ENCODE results near the gene SERPINI1.

The SERPINI1 gene

GRCh38 chr3:167835359-167835758, 99.8 kb downstream of the SERPINI1 start:
- Histone ChIP-seq H3K9me3 (ENCODE audit: control insufficient read depth in 1 of 2, low read length in 2 of 2) (no peaks in the 10 kb centered on the region), H3K36me3 (ENCODE audit: control insufficient read depth in 1 of 2, insufficient read depth in 2 of 2, low read length in 2 of 2) (no peaks in the 10 kb centered on the region), H3K4me3 (ENCODE audit: low read depth in 1 of 2, low read length in 2 of 2) (no peak overlapping the region), H3K27me3 (ENCODE audit: low read depth, low read length) (no peaks in the 10 kb centered on the region), H3K27ac (ENCODE audit: low read length) (no peak overlapping the region), H3K4me1 (ENCODE audit: control insufficient read depth in 1 of 2, insufficient read depth in 2 of 2, low read length in 2 of 2) (no peaks in the 10 kb centered on the region)

- Histone ChIP-seq H3K4me3 (ENCODE audit: low read depth in 1 of 2, low read length in 2 of 2) (no peak overlapping the region), H3K36me3 (ENCODE audit: control insufficient read depth in 1 of 2, insufficient read depth in 2 of 2, low read length in 2 of 2) (no peaks in the 10 kb centered on the region)
Measured at GRCh38 chr3:167835953-167836352, 100.4 kb downstream of the SERPINI1 start.

GRCh38 chr3:167837466-167837865, 101.9 kb downstream of the SERPINI1 start:
- Histone ChIP-seq H3K4me1 (ENCODE audit: control insufficient read depth in 1 of 2, insufficient read depth in 2 of 2, low read length in 2 of 2) (no peaks in the 10 kb centered on the region), H3K36me3 (ENCODE audit: control insufficient read depth in 1 of 2, insufficient read depth in 2 of 2, low read length in 2 of 2) (no peaks in the 10 kb centered on the region), H3K4me3 (ENCODE audit: low read depth in 1 of 2, low read length in 2 of 2) (no peak overlapping the region), H3K9me3 (ENCODE audit: control insufficient read depth in 1 of 2, low read length in 2 of 2) (no peaks in the 10 kb centered on the region), H3K27me3 (ENCODE audit: low read depth, low read length) (no peaks in the 10 kb centered on the region), H3K27ac (ENCODE audit: low read length) (no peak overlapping the region)

More at GRCh38 chr3:167835953-167836352, 100.4 kb downstream of the SERPINI1 start:
- Histone ChIP-seq H3K27ac (ENCODE audit: low read length) (no peak overlapping the region), H3K4me1 (ENCODE audit: control insufficient read depth in 1 of 2, insufficient read depth in 2 of 2, low read length in 2 of 2) (no peaks in the 10 kb centered on the region), H3K27me3 (ENCODE audit: low read depth, low read length) (no peaks in the 10 kb centered on the region), H3K9me3 (ENCODE audit: control insufficient read depth in 1 of 2, low read length in 2 of 2) (no peaks in the 10 kb centered on the region)

GRCh38 chr3:167839460-167840134, 104.1 kb downstream of the SERPINI1 start:
- Histone ChIP-seq H3K27ac (ENCODE audit: low read length) (no peak overlapping the region), H3K27me3 (ENCODE audit: low read depth, low read length) (no peaks in the 10 kb centered on the region), H3K9me3 (ENCODE audit: control insufficient read depth in 1 of 2, low read length in 2 of 2) (no peaks in the 10 kb centered on the region), H3K36me3 (ENCODE audit: control insufficient read depth in 1 of 2, insufficient read depth in 2 of 2, low read length in 2 of 2) (no peaks in the 10 kb centered on the region), H3K4me1 (ENCODE audit: control insufficient read depth in 1 of 2, insufficient read depth in 2 of 2, low read length in 2 of 2) (no peaks in the 10 kb centered on the region), H3K4me3 (ENCODE audit: low read depth in 1 of 2, low read length in 2 of 2) (no peak overlapping the region)

- H3K27ac ChIP-seq (ENCODE audit: low read length), result no peak overlapping the region
- no peaks in the 10 kb centered on the region for H3K36me3 ChIP-seq (ENCODE audit: control insufficient read depth in 1 of 2, insufficient read depth in 2 of 2, low read length in 2 of 2)
- no peaks in the 10 kb centered on the region for H3K4me1 ChIP-seq (ENCODE audit: control insufficient read depth in 1 of 2, insufficient read depth in 2 of 2, low read length in 2 of 2)
- H3K4me3 ChIP-seq (ENCODE audit: low read depth in 1 of 2, low read length in 2 of 2), result no peak overlapping the region
- H3K27me3 ChIP-seq (ENCODE audit: low read depth, low read length), result no peaks in the 10 kb centered on the region
- no peaks in the 10 kb centered on the region for H3K9me3 ChIP-seq (ENCODE audit: control insufficient read depth in 1 of 2, low read length in 2 of 2)
Measured at GRCh38 chr3:167840247-167840646, 104.7 kb downstream of the SERPINI1 start.

GRCh38 chr3:167843481-167843880, 108.0 kb downstream of the SERPINI1 start:
- H3K9me3 ChIP-seq (ENCODE audit: control insufficient read depth in 1 of 2, low read length in 2 of 2), result no peaks in the 10 kb centered on the region
- H3K4me3 ChIP-seq (ENCODE audit: low read depth in 1 of 2, low read length in 2 of 2), result no peak overlapping the region
- no peaks in the 10 kb centered on the region for H3K4me1 ChIP-seq (ENCODE audit: control insufficient read depth in 1 of 2, insufficient read depth in 2 of 2, low read length in 2 of 2)
- H3K27ac ChIP-seq (ENCODE audit: low read length), result no peak overlapping the region
- H3K36me3 ChIP-seq (ENCODE audit: control insufficient read depth in 1 of 2, insufficient read depth in 2 of 2, low read length in 2 of 2), result no peaks in the 10 kb centered on the region
- H3K27me3 ChIP-seq (ENCODE audit: low read depth, low read length), result no peaks in the 10 kb centered on the region

GRCh38 chr3:167843886-167844285, 108.4 kb downstream of the SERPINI1 start:
- H3K27ac ChIP-seq (ENCODE audit: low read length), result no peak overlapping the region
- no peak overlapping the region for H3K4me3 ChIP-seq (ENCODE audit: low read depth in 1 of 2, low read length in 2 of 2)
- no peaks in the 10 kb centered on the region for H3K36me3 ChIP-seq (ENCODE audit: control insufficient read depth in 1 of 2, insufficient read depth in 2 of 2, low read length in 2 of 2)
- no peaks in the 10 kb centered on the region for H3K27me3 ChIP-seq (ENCODE audit: low read depth, low read length)
- no peaks in the 10 kb centered on the region for H3K4me1 ChIP-seq (ENCODE audit: control insufficient read depth in 1 of 2, insufficient read depth in 2 of 2, low read length in 2 of 2)
- no peaks in the 10 kb centered on the region for H3K9me3 ChIP-seq (ENCODE audit: control insufficient read depth in 1 of 2, low read length in 2 of 2)

GRCh38 chr3:167844528-167844927, 109.0 kb downstream of the SERPINI1 start:
- H3K36me3 ChIP-seq (ENCODE audit: control insufficient read depth in 1 of 2, insufficient read depth in 2 of 2, low read length in 2 of 2), result no peaks in the 10 kb centered on the region
- no peaks in the 10 kb centered on the region for H3K27me3 ChIP-seq (ENCODE audit: low read depth, low read length)
- H3K9me3 ChIP-seq (ENCODE audit: control insufficient read depth in 1 of 2, low read length in 2 of 2), result no peaks in the 10 kb centered on the region
- H3K4me3 ChIP-seq (ENCODE audit: low read depth in 1 of 2, low read length in 2 of 2), result no peak overlapping the region
- H3K4me1 ChIP-seq (ENCODE audit: control insufficient read depth in 1 of 2, insufficient read depth in 2 of 2, low read length in 2 of 2), result no peaks in the 10 kb centered on the region
- H3K27ac ChIP-seq (ENCODE audit: low read length), result no peak overlapping the region

GRCh38 chr3:167851171-167851570, 115.7 kb downstream of the SERPINI1 start:
- Histone ChIP-seq H3K4me1 (ENCODE audit: control insufficient read depth in 1 of 2, insufficient read depth in 2 of 2, low read length in 2 of 2) (peaks cover 0 to 17% of the 10 kb centered on the region in 2 donors), H3K36me3 (ENCODE audit: control insufficient read depth in 1 of 2, insufficient read depth in 2 of 2, low read length in 2 of 2) (no peaks in the 10 kb centered on the region), H3K9me3 (ENCODE audit: control insufficient read depth in 1 of 2, low read length in 2 of 2) (no peaks in the 10 kb centered on the region), H3K27me3 (ENCODE audit: low read depth, low read length) (no peaks in the 10 kb centered on the region), H3K27ac (ENCODE audit: low read length) (no peak overlapping the region), H3K4me3 (ENCODE audit: low read depth in 1 of 2, low read length in 2 of 2) (no peak overlapping the region)

- Histone ChIP-seq H3K27me3 (ENCODE audit: low read depth, low read length) (no peaks in the 10 kb centered on the region), H3K36me3 (ENCODE audit: control insufficient read depth in 1 of 2, insufficient read depth in 2 of 2, low read length in 2 of 2) (no peaks in the 10 kb centered on the region), H3K4me3 (ENCODE audit: low read depth in 1 of 2, low read length in 2 of 2) (no peak overlapping the region), H3K27ac (ENCODE audit: low read length) (no peak overlapping the region), H3K4me1 (ENCODE audit: control insufficient read depth in 1 of 2, insufficient read depth in 2 of 2, low read length in 2 of 2) (peaks cover 0 to 17% of the 10 kb centered on the region in 2 donors), H3K9me3 (ENCODE audit: control insufficient read depth in 1 of 2, low read length in 2 of 2) (no peaks in the 10 kb centered on the region)
Measured at GRCh38 chr3:167851749-167852148, 116.2 kb downstream of the SERPINI1 start.

- H3K4me3 ChIP-seq (ENCODE audit: low read depth in 1 of 2, low read length in 2 of 2), result no peak overlapping the region
- peaks cover 0 to 17% of the 10 kb centered on the region in 2 donors for H3K4me1 ChIP-seq (ENCODE audit: control insufficient read depth in 1 of 2, insufficient read depth in 2 of 2, low read length in 2 of 2)
- H3K9me3 ChIP-seq (ENCODE audit: control insufficient read depth in 1 of 2, low read length in 2 of 2), result no peaks in the 10 kb centered on the region
- no peaks in the 10 kb centered on the region for H3K27me3 ChIP-seq (ENCODE audit: low read depth, low read length)
- H3K36me3 ChIP-seq (ENCODE audit: control insufficient read depth in 1 of 2, insufficient read depth in 2 of 2, low read length in 2 of 2), result no peaks in the 10 kb centered on the region
- H3K27ac ChIP-seq (ENCODE audit: low read length), result no peak overlapping the region
Measured at GRCh38 chr3:167852216-167852615, 116.7 kb downstream of the SERPINI1 start.

GRCh38 chr3:167854063-167854462, 118.5 kb downstream of the SERPINI1 start:
- no peak overlapping the region for H3K27ac ChIP-seq (ENCODE audit: low read length)
- no peaks in the 10 kb centered on the region for H3K36me3 ChIP-seq (ENCODE audit: control insufficient read depth in 1 of 2, insufficient read depth in 2 of 2, low read length in 2 of 2)
- H3K4me1 ChIP-seq (ENCODE audit: control insufficient read depth in 1 of 2, insufficient read depth in 2 of 2, low read length in 2 of 2), result peaks cover 0 to 17% of the 10 kb centered on the region in 2 donors
- no peaks in the 10 kb centered on the region for H3K9me3 ChIP-seq (ENCODE audit: control insufficient read depth in 1 of 2, low read length in 2 of 2)
- H3K4me3 ChIP-seq (ENCODE audit: low read depth in 1 of 2, low read length in 2 of 2), result no peak overlapping the region
- no peaks in the 10 kb centered on the region for H3K27me3 ChIP-seq (ENCODE audit: low read depth, low read length)

Data from muscle layer of duodenum (tissue), 2 donors.